ENCODE measurements around the gene DNASE1L3. TPM values are rescaled to one million over a fixed set of nuclear protein-coding genes. Genes with fewer than 3 reads are reported as not detected.

DNASE1L3 gene
- total RNA-seq, 5 donors from 2014 or later (not counting 1 experiment from before 2014, with no cell fraction given) = 0.30 to 0.73 (median 0.45) TPM; not detected in 1

DNA sequence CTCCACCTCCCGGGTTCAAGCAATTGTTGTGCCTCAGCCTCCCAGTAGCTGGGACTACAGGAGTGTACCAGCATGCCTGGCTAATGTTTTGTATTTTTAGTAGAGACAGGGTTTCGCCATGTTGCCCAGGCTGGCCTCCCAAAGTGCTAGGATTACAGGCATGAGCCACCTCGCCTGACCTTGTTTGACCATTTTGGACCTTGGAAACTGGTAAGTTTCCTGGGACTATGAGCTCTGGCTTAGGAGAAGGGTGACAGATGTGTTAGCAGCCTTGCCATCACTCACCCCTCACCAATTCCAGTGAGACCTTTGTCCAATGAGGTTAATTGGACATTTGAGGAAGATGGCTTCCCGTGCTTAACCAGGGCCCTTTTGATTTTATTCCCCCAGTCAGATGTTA is 19.9 kb downstream of the DNASE1L3 start:
- H3K9me3 Mint-ChIP-seq = no peaks in the 10 kb centered on the region
- peaks cover 0 to 2% (median 2%) of the 10 kb centered on the region in 3 donors for H3K4me1 Mint-ChIP-seq
- H3K27me3 Mint-ChIP-seq = no peaks in the 10 kb centered on the region
- ChIA-PET CTCF (interaction anchor here in 1 of 2 donors (0.7 kb wide), 1 partner anchor 20 kb away, joined by 3 read pairs; the partner anchor contains the start of gene DNASE1L3), POLR2A (no interaction called here)
- H3K4me3 Mint-ChIP-seq = no peak overlapping the region
- Histone ChIP-seq H3K27me3 (replicated peaks in 1 of 2; ENCODE audit: control insufficient read depth in 2 of 2, extremely low read depth in 1 of 2, insufficient read depth in 2 of 2, low read length in 1 of 2) (peaks cover 0 to 2% of the 10 kb centered on the region in 2 experiments), H3K9me3 (no peaks in the 10 kb centered on the region), H3K4me1 (ENCODE audit: control insufficient read depth in 1 of 2, extremely low read depth in 1 of 2, insufficient read depth in 2 of 2, low read length in 2 of 2) (peaks cover 0 to 5% of the 10 kb centered on the region in 2 experiments), H3K4me3 (ENCODE audit: control insufficient read depth in 1 of 2, extremely low read depth in 1 of 2, low read length in 1 of 2) (no peak overlapping the region), H3K27ac (ENCODE audit: low read length) (no peak overlapping the region), H3K36me3 (ENCODE audit: control insufficient read depth in 2 of 2, extremely low read depth in 1 of 2, insufficient read depth in 1 of 2, low read length in 1 of 2) (no peaks in the 10 kb centered on the region)
- H3K27ac Mint-ChIP-seq = no peak overlapping the region
- H3K36me3 Mint-ChIP-seq = no peaks in the 10 kb centered on the region
- WGBS (ENCODE audit: insufficient coverage) = 83% methylated on average over 2 of the region's 4 CpGs
- DNase-seq (no peak), ATAC-seq (replicated peaks in 1 of 4) (no peak)

DNA sequence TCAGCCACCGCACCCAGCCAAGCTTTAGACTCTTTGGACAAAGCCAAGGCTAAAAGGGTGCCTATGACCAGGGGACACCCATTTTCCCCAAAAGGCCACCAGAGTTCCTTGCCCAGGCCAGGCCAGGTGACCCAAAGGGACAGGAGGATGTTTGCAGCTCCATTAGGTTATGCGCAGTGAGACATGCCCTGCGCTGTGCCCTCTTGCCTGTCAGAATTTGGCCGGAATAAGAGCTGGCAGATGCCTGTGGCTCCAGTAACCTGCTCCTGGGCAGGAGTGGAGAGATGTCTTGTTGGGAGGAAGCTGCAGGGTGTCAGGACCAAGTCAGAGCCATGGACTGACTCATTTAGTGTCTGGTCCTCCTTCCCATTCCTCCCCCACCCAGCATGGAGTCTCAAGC is 20.5 kb downstream of the DNASE1L3 start:
- ATAC-seq (replicated peaks in 1 of 4) (no peak), DNase-seq (no peak)
- no peaks in the 10 kb centered on the region for H3K36me3 ChIP-seq (ENCODE audit: control insufficient read depth in 2 of 2, extremely low read depth in 1 of 2, insufficient read depth in 1 of 2, low read length in 1 of 2)
- Mint-ChIP-seq H3K9me3 (no peaks in the 10 kb centered on the region), H3K27ac (no peak overlapping the region), H3K36me3 (no peaks in the 10 kb centered on the region), H3K4me1 (peaks cover 0 to 2% (median 2%) of the 10 kb centered on the region in 3 donors), H3K27me3 (no peaks in the 10 kb centered on the region), H3K4me3 (no peak overlapping the region)
- WGBS (ENCODE audit: insufficient coverage) = 94% methylated on average over 3 of the region's 4 CpGs
- peaks cover 0 to 2% of the 10 kb centered on the region in 2 experiments for H3K27me3 ChIP-seq (replicated peaks in 1 of 2; ENCODE audit: control insufficient read depth in 2 of 2, extremely low read depth in 1 of 2, insufficient read depth in 2 of 2, low read length in 1 of 2)
- ChIA-PET POLR2A (no interaction called here), CTCF (interaction anchor here in 1 of 2 donors (0.7 to 0.9 kb wide), 2 partner anchors 12 to 20 kb away, joined by 3 read pairs; partner anchors contain the start of gene DNASE1L3)
- H3K27ac ChIP-seq (ENCODE audit: low read length) = no peak overlapping the region
- peaks cover 0 to 5% of the 10 kb centered on the region in 2 experiments for H3K4me1 ChIP-seq (ENCODE audit: control insufficient read depth in 1 of 2, extremely low read depth in 1 of 2, insufficient read depth in 2 of 2, low read length in 2 of 2)
- H3K9me3 ChIP-seq = no peaks in the 10 kb centered on the region
- H3K4me3 ChIP-seq (ENCODE audit: control insufficient read depth in 1 of 2, extremely low read depth in 1 of 2, low read length in 1 of 2) = no peak overlapping the region

DNA sequence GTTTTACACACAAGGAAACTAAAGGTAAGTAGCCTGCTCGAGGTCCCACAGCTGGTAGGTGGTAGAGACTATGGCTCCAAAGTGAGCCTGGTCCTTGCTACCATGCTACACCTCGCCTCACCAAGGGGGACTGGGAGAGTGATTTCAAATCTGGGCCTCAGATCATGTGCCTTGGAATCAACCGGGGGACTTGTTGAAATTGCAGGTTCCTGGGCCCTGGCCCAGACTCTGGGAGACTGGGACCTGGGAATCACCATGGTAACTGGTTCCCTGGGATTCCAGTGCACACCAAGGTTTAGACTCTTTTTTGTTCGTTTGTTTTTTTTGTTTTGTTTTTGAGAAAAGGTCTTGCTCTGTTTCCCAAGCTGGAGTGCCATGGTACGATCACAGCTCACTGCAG is 21.1 kb downstream of the DNASE1L3 start:
- POLR2A ChIA-PET = no interaction called here
- Mint-ChIP-seq H3K36me3 (no peaks in the 10 kb centered on the region), H3K27ac (no peak overlapping the region), H3K4me3 (no peak overlapping the region), H3K27me3 (no peaks in the 10 kb centered on the region), H3K4me1 (peaks cover 0 to 2% (median 2%) of the 10 kb centered on the region in 3 donors), H3K9me3 (no peaks in the 10 kb centered on the region)
- H3K4me3 ChIP-seq (ENCODE audit: control insufficient read depth in 1 of 2, extremely low read depth in 1 of 2, low read length in 1 of 2) = no peak overlapping the region
- H3K27ac ChIP-seq (ENCODE audit: low read length) = no peak overlapping the region
- CTCF ChIA-PET = interaction anchor here in 1 of 2 donors (0.9 kb wide), 1 partner anchor 12 kb away, joined by 3 read pairs; no protein-coding TSS in a partner anchor
- peaks cover 0 to 5% of the 10 kb centered on the region in 2 experiments for H3K4me1 ChIP-seq (ENCODE audit: control insufficient read depth in 1 of 2, extremely low read depth in 1 of 2, insufficient read depth in 2 of 2, low read length in 2 of 2)
- H3K36me3 ChIP-seq (ENCODE audit: control insufficient read depth in 2 of 2, extremely low read depth in 1 of 2, insufficient read depth in 1 of 2, low read length in 1 of 2) = no peaks in the 10 kb centered on the region
- H3K9me3 ChIP-seq = no peaks in the 10 kb centered on the region
- ATAC-seq (replicated peaks in 1 of 4) = no peak
- H3K27me3 ChIP-seq (replicated peaks in 1 of 2; ENCODE audit: control insufficient read depth in 2 of 2, extremely low read depth in 1 of 2, insufficient read depth in 2 of 2, low read length in 1 of 2) = peaks cover 0 to 2% of the 10 kb centered on the region in 2 experiments
- WGBS (ENCODE audit: insufficient coverage) = 77% methylated on average over 4 of the region's 5 CpGs
- no peak for DNase-seq

DNA sequence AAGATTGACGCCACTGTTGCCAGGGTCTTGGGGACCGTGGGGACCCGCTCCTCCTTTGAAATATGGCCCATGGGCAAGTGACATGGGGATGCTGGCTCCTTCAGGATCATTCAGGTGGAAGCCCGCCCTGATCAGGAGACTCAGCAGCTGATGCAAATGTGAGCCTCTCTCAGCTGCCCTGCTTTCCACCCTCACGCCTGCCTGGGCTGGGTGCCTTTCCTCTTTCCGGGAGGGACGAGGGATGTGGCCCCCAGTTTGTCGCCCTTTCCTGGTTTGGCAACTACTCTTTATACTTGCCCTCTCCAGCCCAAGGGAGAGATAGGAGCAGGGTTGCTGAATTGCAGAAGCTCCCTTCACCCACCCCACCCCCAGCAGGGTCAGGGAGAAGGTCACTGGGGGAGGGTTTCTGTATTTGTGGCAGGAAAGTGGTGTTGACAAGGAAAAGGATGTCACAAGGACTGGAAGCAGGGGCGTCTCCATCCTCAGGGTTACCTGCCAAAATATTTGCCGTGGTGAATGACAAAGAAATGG is 21.8 kb downstream of the DNASE1L3 start:
- Mint-ChIP-seq H3K27me3 (no peaks in the 10 kb centered on the region), H3K9me3 (no peaks in the 10 kb centered on the region), H3K4me1 (peaks cover 0 to 2% (median 2%) of the 10 kb centered on the region in 3 donors), H3K27ac (no peak overlapping the region), H3K36me3 (no peaks in the 10 kb centered on the region), H3K4me3 (no peak overlapping the region)
- POLR2A ChIA-PET = no interaction called here
- H3K4me1 ChIP-seq (ENCODE audit: control insufficient read depth in 1 of 2, extremely low read depth in 1 of 2, insufficient read depth in 2 of 2, low read length in 2 of 2) = peaks cover 0 to 5% of the 10 kb centered on the region in 2 experiments
- no peak overlapping the region for H3K27ac ChIP-seq (ENCODE audit: low read length)
- H3K4me3 ChIP-seq (ENCODE audit: control insufficient read depth in 1 of 2, extremely low read depth in 1 of 2, low read length in 1 of 2) = no peak overlapping the region
- ATAC-seq (replicated peaks in 1 of 4) (no peak), DNase-seq (no peak)
- CTCF ChIA-PET = interaction anchor here (0.6 to 2.0 kb wide), 9 partner anchors 10 to 576 kb away, joined by 3 to 14 read pairs (median 4); partner anchors contain the start of gene DNASE1L3 (in 1 of the 2)
- WGBS (ENCODE audit: insufficient coverage) = 79% methylated on average over 5 of the region's 10 CpGs
- H3K27me3 ChIP-seq (replicated peaks in 1 of 2; ENCODE audit: control insufficient read depth in 2 of 2, extremely low read depth in 1 of 2, insufficient read depth in 2 of 2, low read length in 1 of 2) = peaks cover 0 to 2% of the 10 kb centered on the region in 2 experiments
- H3K9me3 ChIP-seq = no peaks in the 10 kb centered on the region
- H3K36me3 ChIP-seq (ENCODE audit: control insufficient read depth in 2 of 2, extremely low read depth in 1 of 2, insufficient read depth in 1 of 2, low read length in 1 of 2) = no peaks in the 10 kb centered on the region

DNA sequence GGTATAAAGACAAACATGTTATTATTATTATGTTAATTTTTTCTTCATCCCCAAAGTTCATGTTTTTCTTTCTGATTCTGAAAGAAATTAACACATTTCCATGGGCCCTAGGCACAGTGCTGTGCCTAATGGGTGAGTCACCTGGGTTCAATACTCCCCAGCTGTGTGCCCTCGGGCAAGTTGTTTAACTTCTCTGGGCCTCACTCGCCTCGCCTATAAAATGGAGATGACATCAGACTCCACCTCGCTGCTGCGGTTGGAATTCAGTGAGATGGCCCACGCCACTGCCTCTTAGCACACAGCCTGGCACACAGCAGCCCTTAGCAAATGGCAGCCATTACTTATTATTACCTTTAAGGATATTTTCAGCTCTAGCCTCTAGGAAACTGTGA is 22.6 kb downstream of the DNASE1L3 start:
- no peaks in the 10 kb centered on the region for H3K9me3 Mint-ChIP-seq
- H3K4me1 Mint-ChIP-seq = peaks cover 0 to 2% (median 2%) of the 10 kb centered on the region in 3 donors
- Histone ChIP-seq H3K4me1 (ENCODE audit: control insufficient read depth in 1 of 2, extremely low read depth in 1 of 2, insufficient read depth in 2 of 2, low read length in 2 of 2) (peaks cover 0 to 5% of the 10 kb centered on the region in 2 experiments), H3K9me3 (no peaks in the 10 kb centered on the region), H3K4me3 (ENCODE audit: control insufficient read depth in 1 of 2, extremely low read depth in 1 of 2, low read length in 1 of 2) (no peak overlapping the region), H3K27ac (ENCODE audit: low read length) (no peak overlapping the region), H3K36me3 (ENCODE audit: control insufficient read depth in 2 of 2, extremely low read depth in 1 of 2, insufficient read depth in 1 of 2, low read length in 1 of 2) (no peaks in the 10 kb centered on the region), H3K27me3 (replicated peaks in 1 of 2; ENCODE audit: control insufficient read depth in 2 of 2, extremely low read depth in 1 of 2, insufficient read depth in 2 of 2, low read length in 1 of 2) (peaks cover 0 to 2% of the 10 kb centered on the region in 2 experiments)
- WGBS (ENCODE audit: insufficient coverage) = 96% methylated on average over 4 of the region's 6 CpGs
- CTCF ChIA-PET = interaction anchor here (0.6 to 2.0 kb wide), 19 partner anchors 9 to 1407 kb away, joined by 3 to 14 read pairs (median 4); partner anchors contain the start of genes HTD2 (in 1 of the 2) and RPP14 (in 1 of the 2)
- no peaks in the 10 kb centered on the region for H3K27me3 Mint-ChIP-seq
- no peak for DNase-seq
- H3K27ac Mint-ChIP-seq = no peak overlapping the region
- H3K36me3 Mint-ChIP-seq = no peaks in the 10 kb centered on the region
- POLR2A ChIA-PET = interaction anchor here in 1 of 2 donors (0.5 kb wide), 1 partner anchor 29 kb away, joined by 3 read pairs; no protein-coding TSS in a partner anchor
- H3K4me3 Mint-ChIP-seq = no peak overlapping the region
- no peak for ATAC-seq (replicated peaks in 1 of 4)

DNA sequence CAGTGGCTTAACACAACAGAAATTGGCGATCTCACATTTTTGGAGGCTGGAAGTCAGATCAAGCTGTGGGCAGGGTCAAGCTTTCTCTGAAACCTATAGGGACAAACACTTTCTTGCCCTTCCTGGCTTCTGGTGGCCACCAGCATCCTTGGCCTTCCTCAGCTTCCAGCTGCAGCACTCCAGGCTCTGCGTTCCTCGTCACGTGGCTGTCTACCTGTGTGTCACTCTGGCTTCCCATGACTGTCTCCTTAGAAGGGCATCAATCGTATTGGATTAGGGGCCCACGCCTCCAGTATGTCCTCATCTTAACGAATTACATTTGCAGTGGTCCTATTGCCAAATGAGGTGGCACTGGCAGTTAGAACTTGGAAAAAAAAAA is 25.8 kb downstream of the DNASE1L3 start:
- Mint-ChIP-seq H3K4me1 (peaks cover 0 to 2% (median 2%) of the 10 kb centered on the region in 3 donors), H3K36me3 (no peaks in the 10 kb centered on the region), H3K9me3 (no peaks in the 10 kb centered on the region), H3K4me3 (no peak overlapping the region), H3K27me3 (no peaks in the 10 kb centered on the region), H3K27ac (no peak overlapping the region)
- no peak for DNase-seq
- Histone ChIP-seq H3K9me3 (no peaks in the 10 kb centered on the region), H3K4me1 (ENCODE audit: control insufficient read depth in 1 of 2, extremely low read depth in 1 of 2, insufficient read depth in 2 of 2, low read length in 2 of 2) (peaks cover 0 to 5% of the 10 kb centered on the region in 2 experiments), H3K4me3 (ENCODE audit: control insufficient read depth in 1 of 2, extremely low read depth in 1 of 2, low read length in 1 of 2) (no peak overlapping the region), H3K27me3 (replicated peaks in 1 of 2; ENCODE audit: control insufficient read depth in 2 of 2, extremely low read depth in 1 of 2, insufficient read depth in 2 of 2, low read length in 1 of 2) (peaks cover 0 to 2% of the 10 kb centered on the region in 2 experiments), H3K27ac (ENCODE audit: low read length) (no peak overlapping the region), H3K36me3 (ENCODE audit: control insufficient read depth in 2 of 2, extremely low read depth in 1 of 2, insufficient read depth in 1 of 2, low read length in 1 of 2) (no peaks in the 10 kb centered on the region)
- WGBS (ENCODE audit: insufficient coverage) = 82% methylated on average over 7 of the region's 7 CpGs
- ATAC-seq (replicated peaks in 1 of 4) = no peak
- CTCF ChIA-PET = interaction anchor here in 1 of 2 donors (0.9 kb wide), 1 partner anchor 121 kb away, joined by 3 read pairs; the partner anchor contains the start of genes HTD2 and RPP14
- POLR2A ChIA-PET = interaction anchor here in 1 of 2 donors (0.6 kb wide), 1 partner anchor 299 kb away, joined by 6 read pairs; no protein-coding TSS in a partner anchor

Measured in T-cell (primary cell).